ENCODE data around the gene COPZ1.

- TF ChIP-seq CTCF (IDR thresholded peaks at IDR 0.05; ENCODE audit: extremely low read depth in 1 of 2, insufficient read depth in 1 of 2, low read depth in 1 of 2, low read length in 2 of 2) (no peak), POLR2A (IDR thresholded peaks at IDR 0.05; ENCODE audit: low read depth, low read length) (no peak), EZH2 (IDR thresholded peaks at IDR 0.05; ENCODE audit: borderline replicate concordance, low read depth, low read length, severe bottlenecking) (no peak)
Measured at GRCh38 chr12:54359762-54360351, 34.9 kb downstream of the COPZ1 start.

Measured in endothelial cell of umbilical vein (primary cell).